ENCODE measurements around the gene PLEKHA4. TPM values are rescaled to one million over a fixed set of nuclear protein-coding genes. Genes with fewer than 3 reads are reported as not detected.

Gene PLEKHA4
- total and polyA plus RNA-seq, 4 donors, result 4.4 to 17.2 (median 6.3) TPM

GRCh38 chr19:48818234-48818820 is 50.1 kb downstream of the PLEKHA4 start:
- Histone ChIP-seq H3K9me3 (ENCODE audit: control insufficient read depth in 4 of 4, low read length in 3 of 4) (no peaks in the 10 kb centered on the region), H3K4me1 (ENCODE audit: control insufficient read depth in 4 of 4, insufficient read depth in 4 of 4, low read length in 3 of 4) (peaks cover 6 to 34% (median 21%) of the 10 kb centered on the region in 4 donors), H3K4me3 (ENCODE audit: low read depth in 1 of 3, low read length in 3 of 3) (no peak overlapping the region), H3K36me3 (ENCODE audit: control insufficient read depth in 4 of 4, insufficient read depth in 3 of 4, low read depth in 1 of 4, low read length in 3 of 4) (peaks cover 0 to 11% (median 4%) of the 10 kb centered on the region in 4 donors), H3K27ac (ENCODE audit: low read depth in 1 of 2, low read length in 2 of 2) (peak overlapping the region; percentile 13 to 37), H3K27me3 (ENCODE audit: control insufficient read depth in 4 of 4, insufficient read depth in 4 of 4, low read length in 3 of 4) (no peaks in the 10 kb centered on the region), H3K9ac (ENCODE audit: low read depth in 1 of 2, low read length in 2 of 2) (no peak overlapping the region)
- DNase-seq (ENCODE audit: low spot score), result no peak
- 55% methylated on average over 9 of the region's 9 CpGs for WGBS
- TF ChIP-seq RXRA (IDR thresholded peaks at IDR 0.05), result peak in 1 of 2 donors; percentile 48
- TF ChIP-seq TAF1 (conservative IDR thresholded peaks at IDR 0.05), result no peak
- peak in 1 of 2 donors; percentile 34 for TF ChIP-seq HNF4A (conservative IDR thresholded peaks at IDR 0.05)
- TF ChIP-seq ZBTB33 (IDR thresholded peaks at IDR 0.05), result no peak
- no peak for TF ChIP-seq YY1 (IDR thresholded peaks at IDR 0.05)
- TF ChIP-seq SP1 (IDR thresholded peaks at IDR 0.05), result peak; percentile 29

- Histone ChIP-seq H3K27ac (ENCODE audit: low read depth in 1 of 2, low read length in 2 of 2) (no peak overlapping the region), H3K36me3 (ENCODE audit: control insufficient read depth in 4 of 4, insufficient read depth in 3 of 4, low read depth in 1 of 4, low read length in 3 of 4) (peaks cover 0 to 7% (median 3%) of the 10 kb centered on the region in 4 donors), H3K4me3 (ENCODE audit: low read depth in 1 of 3, low read length in 3 of 3) (no peak overlapping the region), H3K9ac (ENCODE audit: low read depth in 1 of 2, low read length in 2 of 2) (no peak overlapping the region), H3K27me3 (ENCODE audit: control insufficient read depth in 4 of 4, insufficient read depth in 4 of 4, low read length in 3 of 4) (no peaks in the 10 kb centered on the region), H3K4me1 (ENCODE audit: control insufficient read depth in 4 of 4, insufficient read depth in 4 of 4, low read length in 3 of 4) (peaks cover 10 to 40% (median 21%) of the 10 kb centered on the region in 4 donors), H3K9me3 (ENCODE audit: control insufficient read depth in 4 of 4, low read length in 3 of 4) (no peaks in the 10 kb centered on the region)
- DNase-seq (ENCODE audit: low spot score), result no peak
- TF ChIP-seq YY1 (IDR thresholded peaks at IDR 0.05), result no peak
- TF ChIP-seq HNF4A (conservative IDR thresholded peaks at IDR 0.05), result no peak
- TF ChIP-seq HNF4G (IDR thresholded peaks at IDR 0.05), result no peak
- 92% methylated on average over 5 of the region's 5 CpGs for WGBS
Observed at GRCh38 chr19:48817585-48818124, 50.8 kb downstream of the PLEKHA4 start.

- no peaks in the 10 kb centered on the region for H3K36me3 ChIP-seq (ENCODE audit: control insufficient read depth in 4 of 4, insufficient read depth in 3 of 4, low read depth in 1 of 4, low read length in 3 of 4)
- no peak overlapping the region for H3K4me3 ChIP-seq (ENCODE audit: low read depth in 1 of 3, low read length in 3 of 3)
- WGBS, result 36% methylated on average over 14 of the region's 14 CpGs
- no peak for DNase-seq (ENCODE audit: low spot score)
- H3K27me3 ChIP-seq (ENCODE audit: control insufficient read depth in 4 of 4, insufficient read depth in 4 of 4, low read length in 3 of 4), result no peaks in the 10 kb centered on the region
- peaks cover 10 to 43% (median 26%) of the 10 kb centered on the region in 4 donors for H3K4me1 ChIP-seq (ENCODE audit: control insufficient read depth in 4 of 4, insufficient read depth in 4 of 4, low read length in 3 of 4)
- no peaks in the 10 kb centered on the region for H3K9me3 ChIP-seq (ENCODE audit: control insufficient read depth in 4 of 4, low read length in 3 of 4)
- peak overlapping the region in 1 of 2 donors; percentile 53 for H3K27ac ChIP-seq (ENCODE audit: low read depth in 1 of 2, low read length in 2 of 2)
- no peak overlapping the region for H3K9ac ChIP-seq (ENCODE audit: low read depth in 1 of 2, low read length in 2 of 2)
- TF ChIP-seq RAD21 (IDR thresholded peaks at IDR 0.05), result peak in 1 of 2 donors; percentile 43
- TF ChIP-seq, protein P1, sequence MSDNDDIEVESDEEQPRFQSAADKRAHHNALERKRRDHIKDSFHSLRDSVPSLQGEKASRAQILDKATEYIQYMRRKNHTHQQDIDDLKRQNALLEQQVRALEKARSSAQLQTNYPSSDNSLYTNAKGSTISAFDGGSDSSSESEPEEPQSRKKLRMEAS (IDR thresholded peaks at IDR 0.05), result no peak
- peak; percentile 50 for TF ChIP-seq SP1 (IDR thresholded peaks at IDR 0.05)
- TF ChIP-seq ZBTB33 (IDR thresholded peaks at IDR 0.05), result no peak
- peak; percentile 43 for TF ChIP-seq CTCF (IDR thresholded peaks at IDR 0.05; ENCODE audit: low read depth, low read length, missing input control)
- TF ChIP-seq EGR1 (IDR thresholded peaks at IDR 0.05; ENCODE audit: low read depth in 2 of 2), result no peak
- TF ChIP-seq, protein P2, sequence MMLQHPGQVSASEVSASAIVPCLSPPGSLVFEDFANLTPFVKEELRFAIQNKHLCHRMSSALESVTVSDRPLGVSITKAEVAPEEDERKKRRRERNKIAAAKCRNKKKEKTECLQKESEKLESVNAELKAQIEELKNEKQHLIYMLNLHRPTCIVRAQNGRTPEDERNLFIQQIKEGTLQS (IDR thresholded peaks at IDR 0.05), result no peak
- TF ChIP-seq FOXA2 (IDR thresholded peaks at IDR 0.05), result no peak
- TF ChIP-seq, protein P3, sequence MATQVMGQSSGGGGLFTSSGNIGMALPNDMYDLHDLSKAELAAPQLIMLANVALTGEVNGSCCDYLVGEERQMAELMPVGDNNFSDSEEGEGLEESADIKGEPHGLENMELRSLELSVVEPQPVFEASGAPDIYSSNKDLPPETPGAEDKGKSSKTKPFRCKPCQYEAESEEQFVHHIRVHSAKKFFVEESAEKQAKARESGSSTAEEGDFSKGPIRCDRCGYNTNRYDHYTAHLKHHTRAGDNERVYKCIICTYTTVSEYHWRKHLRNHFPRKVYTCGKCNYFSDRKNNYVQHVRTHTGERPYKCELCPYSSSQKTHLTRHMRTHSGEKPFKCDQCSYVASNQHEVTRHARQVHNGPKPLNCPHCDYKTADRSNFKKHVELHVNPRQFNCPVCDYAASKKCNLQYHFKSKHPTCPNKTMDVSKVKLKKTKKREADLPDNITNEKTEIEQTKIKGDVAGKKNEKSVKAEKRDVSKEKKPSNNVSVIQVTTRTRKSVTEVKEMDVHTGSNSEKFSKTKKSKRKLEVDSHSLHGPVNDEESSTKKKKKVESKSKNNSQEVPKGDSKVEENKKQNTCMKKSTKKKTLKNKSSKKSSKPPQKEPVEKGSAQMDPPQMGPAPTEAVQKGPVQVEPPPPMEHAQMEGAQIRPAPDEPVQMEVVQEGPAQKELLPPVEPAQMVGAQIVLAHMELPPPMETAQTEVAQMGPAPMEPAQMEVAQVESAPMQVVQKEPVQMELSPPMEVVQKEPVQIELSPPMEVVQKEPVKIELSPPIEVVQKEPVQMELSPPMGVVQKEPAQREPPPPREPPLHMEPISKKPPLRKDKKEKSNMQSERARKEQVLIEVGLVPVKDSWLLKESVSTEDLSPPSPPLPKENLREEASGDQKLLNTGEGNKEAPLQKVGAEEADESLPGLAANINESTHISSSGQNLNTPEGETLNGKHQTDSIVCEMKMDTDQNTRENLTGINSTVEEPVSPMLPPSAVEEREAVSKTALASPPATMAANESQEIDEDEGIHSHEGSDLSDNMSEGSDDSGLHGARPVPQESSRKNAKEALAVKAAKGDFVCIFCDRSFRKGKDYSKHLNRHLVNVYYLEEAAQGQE (IDR thresholded peaks at IDR 0.05), result no peak
- no peak for TF ChIP-seq YY1 (IDR thresholded peaks at IDR 0.05)
- TF ChIP-seq GABPA (IDR thresholded peaks at IDR 0.05 in 1 of 2, conservative IDR thresholded peaks at IDR 0.05 in 1 of 2), result no peak
- peak; percentile 75 to 87 for TF ChIP-seq RXRA (IDR thresholded peaks at IDR 0.05)
- no peak for TF ChIP-seq TAF1 (conservative IDR thresholded peaks at IDR 0.05)
Observed at GRCh38 chr19:48815870-48816501, 52.4 kb downstream of the PLEKHA4 start.

All from liver (tissue), 9 donors.